ENCODE data around the gene CACNA1C.

The CACNA1C gene

GRCh38 chr12:2035431-2036055 is 17.2 kb upstream of the CACNA1C start:
- no peak for DNase-seq

GRCh38 chr12:2039034-2039433 is 13.8 kb upstream of the CACNA1C start:
- DNase-seq, result no peak

GRCh38 chr12:2043054-2043453 is 9.7 kb upstream of the CACNA1C start:
- DNase-seq, result no peak

- DNase-seq, result no peak
These were observed 8.6 kb upstream of the CACNA1C start for GRCh38 chr12:2044165-2044564.

GRCh38 chr12:2046957-2047356 is 5.8 kb upstream of the CACNA1C start:
- no peak for DNase-seq

GRCh38 chr12:2047752-2048151 is 5.0 kb upstream of the CACNA1C start:
- DNase-seq, result no peak

- DNase-seq, result no peak
These were observed 2.9 kb upstream of the CACNA1C start for GRCh38 chr12:2049604-2050540.

GRCh38 chr12:2051700-2052621 is 826 bp upstream of the CACNA1C start:
- no peak for DNase-seq

- DNase-seq, result no peak
These were observed 904 bp downstream of the CACNA1C start for GRCh38 chr12:2053691-2054090.

- DNase-seq, result no peak
These were observed 1.6 kb downstream of the CACNA1C start for GRCh38 chr12:2054091-2055018.

GRCh38 chr12:2057041-2057794 is 4.4 kb downstream of the CACNA1C start:
- DNase-seq, result no peak

- DNase-seq, result no peak
These were observed 5.1 kb downstream of the CACNA1C start for GRCh38 chr12:2057795-2058408.

GRCh38 chr12:2058837-2059236 is 6.0 kb downstream of the CACNA1C start:
- no peak for DNase-seq

- DNase-seq, result no peak
These were observed 8.6 kb downstream of the CACNA1C start for GRCh38 chr12:2061402-2061801.

- no peak for DNase-seq
These were observed 11.3 kb downstream of the CACNA1C start for GRCh38 chr12:2064071-2064507.

GRCh38 chr12:2068653-2069052 is 15.9 kb downstream of the CACNA1C start:
- DNase-seq, result no peak

GRCh38 chr12:2070440-2071045 is 17.8 kb downstream of the CACNA1C start:
- DNase-seq, result no peak

GRCh38 chr12:2074792-2075191 is 22.0 kb downstream of the CACNA1C start:
- no peak for DNase-seq

- DNase-seq, result no peak
These were observed 22.9 kb downstream of the CACNA1C start for GRCh38 chr12:2075508-2076195.

GRCh38 chr12:2076196-2076570 is 23.4 kb downstream of the CACNA1C start:
- no peak for DNase-seq

Measured in cortex of kidney (tissue), 1 donor.